Neural progenitor cell (in vitro differentiated cells): ENCODE results near the gene SNX10. TPM values are rescaled to one million over a fixed set of nuclear protein-coding genes. Genes with fewer than 3 reads are reported as not detected.

ENCODE experiments used
- DNase-seq: peaks from one replicate; pipeline ENCODE4 v3.0.0-alpha.2; 2016; ENCODE audit warnings: low spot score
- H2AFZ ChIP-seq: fragments of 200-600 bp; sonication (generic); replicated peaks from 2 replicates; pipeline ENCODE4 v1.6.1; 2016; ENCODE audit warnings: antibody characterized with exemption
- H3F3A ChIP-seq: fragments of 200-600 bp; sonication (generic); 2 replicates; pipeline ENCODE4 v1.6.1; 2016; ENCODE audit warnings: antibody characterized with exemption, low read depth
- H3K27ac ChIP-seq: fragments of 200-600 bp; sonication (generic); 2 replicates; pipeline ENCODE4 v1.5.1; 2016; ENCODE audit warnings: mild to moderate bottlenecking
- H3K27me3 ChIP-seq: fragments of 200-600 bp; sonication (generic); 2 replicates; pipeline ENCODE4 v1.6.1; 2016; ENCODE audit warnings: mild to moderate bottlenecking, moderate library complexity
- H3K36me3 ChIP-seq: fragments of 200-600 bp; sonication (generic); 2 replicates; pipeline ENCODE4 v1.5.1; 2016
- H3K4me1 ChIP-seq: fragments of 200-600 bp; sonication (generic); 2 replicates; pipeline ENCODE4 v1.6.1; 2016; ENCODE audit warnings: mixed run types
- H3K4me2 ChIP-seq: fragments of 200-600 bp; sonication (generic); 2 replicates; pipeline ENCODE4 v1.6.1; 2016
- H3K4me3 ChIP-seq: fragments of 200-600 bp; sonication (generic); 2 replicates; pipeline ENCODE4 v1.5.1; 2016
- H3K79me2 ChIP-seq: fragments of 200-600 bp; sonication (generic); 2 replicates; pipeline ENCODE4 v1.6.1; 2016; ENCODE audit warnings: low read depth
- H3K9ac ChIP-seq: fragments of 200-600 bp; sonication (generic); 2 replicates; pipeline ENCODE4 v1.6.1; 2016
- H3K9me3 ChIP-seq: fragments of 200-600 bp; sonication (generic); 2 replicates; pipeline ENCODE4 v1.5.1; 2016; ENCODE audit warnings: low read depth
- H4K20me1 ChIP-seq: fragments of 200-600 bp; sonication (generic); 2 replicates; pipeline ENCODE4 v1.6.1; 2016; ENCODE audit warnings: low read depth
- H3K27ac Mint-ChIP-seq: 3 replicates; pipeline ENCODE4 v1.8.0; 2021; ENCODE audit warnings: mixed read lengths
- H3K27me3 Mint-ChIP-seq: 2 replicates; pipeline ENCODE4 v1.8.0; 2022; ENCODE audit warnings: low read depth, mild to moderate bottlenecking, inconsistent platforms, moderate library complexity, mixed read lengths; ENCODE audit not compliant: insufficient read depth
- H3K36me3 Mint-ChIP-seq: 3 replicates; pipeline ENCODE4 v1.8.0; 2021; ENCODE audit warnings: mixed read lengths
- H3K4me1 Mint-ChIP-seq: 3 replicates; pipeline ENCODE4 v1.8.0; 2021; ENCODE audit warnings: mixed read lengths
- H3K4me3 Mint-ChIP-seq: 3 replicates; pipeline ENCODE4 v1.8.0; 2021; ENCODE audit warnings: mild to moderate bottlenecking, moderate library complexity, mixed read lengths
- H3K9me3 Mint-ChIP-seq: 3 replicates; pipeline ENCODE4 v1.8.0; 2020; ENCODE audit warnings: mixed read lengths
- EZH2 ChIP-seq: fragments of 200-600 bp; sonication (generic); IDR thresholded peaks from 2 replicates; pipeline ENCODE4 v1.6.1; 2017; ENCODE audit warnings: antibody characterized with exemption, mild to moderate bottlenecking, moderate library complexity
- EZH2phosphoT487 ChIP-seq: fragments of 200-600 bp; sonication (generic); IDR thresholded peaks from 2 replicates; pipeline ENCODE4 v1.6.1; 2017; ENCODE audit warnings: antibody characterized with exemption
- total RNA-seq: library from RNA; depleted of rRNA; stranded (reverse); fragments of >200 nt; gene quantifications from 2 replicates; pipeline ENCODE4 v1.2.3, GENCODE V29; 2015; ENCODE audit warnings: low replicate concordance
- TF ChIP-seq, protein P1 (sequence below): fragments of 200-600 bp; sonication (generic); IDR thresholded peaks from 2 replicates; pipeline ENCODE4 v1.5.1; 2017; ENCODE audit warnings: antibody characterized with exemption, mild to moderate bottlenecking

SNX10 gene
- total RNA-seq, 1 donor from 2014 or later = 29.6 TPM

GRCh38 chr7:26280097-26280496, 11.6 kb upstream of the SNX10 start:
- no peaks in the 10 kb centered on the region for H3K36me3 ChIP-seq
- Mint-ChIP-seq H3K27me3 (no peaks in the 10 kb centered on the region), H3K9me3 (peaks cover 3% of the 10 kb centered on the region), H3K36me3 (no peaks in the 10 kb centered on the region), H3K4me1 (peaks cover 2% of the 10 kb centered on the region), H3K27ac (no peak overlapping the region), H3K4me3 (no peak overlapping the region)
- H3F3A ChIP-seq = no peaks in the 10 kb centered on the region
- no peak for DNase-seq
- H3K9me3 ChIP-seq = no peaks in the 10 kb centered on the region
- H3K9ac ChIP-seq = no peak overlapping the region
- no peaks in the 10 kb centered on the region for H4K20me1 ChIP-seq
- H3K4me1 ChIP-seq = no peaks in the 10 kb centered on the region
- H3K79me2 ChIP-seq = no peaks in the 10 kb centered on the region
- no peak overlapping the region for H3K27ac ChIP-seq
- TF ChIP-seq EZH2 (no peak), EZH2phosphoT487 (no peak)
- TF ChIP-seq, protein P1, sequence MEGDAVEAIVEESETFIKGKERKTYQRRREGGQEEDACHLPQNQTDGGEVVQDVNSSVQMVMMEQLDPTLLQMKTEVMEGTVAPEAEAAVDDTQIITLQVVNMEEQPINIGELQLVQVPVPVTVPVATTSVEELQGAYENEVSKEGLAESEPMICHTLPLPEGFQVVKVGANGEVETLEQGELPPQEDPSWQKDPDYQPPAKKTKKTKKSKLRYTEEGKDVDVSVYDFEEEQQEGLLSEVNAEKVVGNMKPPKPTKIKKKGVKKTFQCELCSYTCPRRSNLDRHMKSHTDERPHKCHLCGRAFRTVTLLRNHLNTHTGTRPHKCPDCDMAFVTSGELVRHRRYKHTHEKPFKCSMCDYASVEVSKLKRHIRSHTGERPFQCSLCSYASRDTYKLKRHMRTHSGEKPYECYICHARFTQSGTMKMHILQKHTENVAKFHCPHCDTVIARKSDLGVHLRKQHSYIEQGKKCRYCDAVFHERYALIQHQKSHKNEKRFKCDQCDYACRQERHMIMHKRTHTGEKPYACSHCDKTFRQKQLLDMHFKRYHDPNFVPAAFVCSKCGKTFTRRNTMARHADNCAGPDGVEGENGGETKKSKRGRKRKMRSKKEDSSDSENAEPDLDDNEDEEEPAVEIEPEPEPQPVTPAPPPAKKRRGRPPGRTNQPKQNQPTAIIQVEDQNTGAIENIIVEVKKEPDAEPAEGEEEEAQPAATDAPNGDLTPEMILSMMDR = no peak
- H3K4me2 ChIP-seq = no peak overlapping the region
- H3K4me3 ChIP-seq = no peak overlapping the region
- no peaks in the 10 kb centered on the region for H3K27me3 ChIP-seq
- no peak overlapping the region for H2AFZ ChIP-seq

GRCh38 chr7:26280723-26281122, 10.9 kb upstream of the SNX10 start:
- no peak for TF ChIP-seq EZH2phosphoT487
- no peak for TF ChIP-seq EZH2
- TF ChIP-seq, protein P1 = no peak
- no peaks in the 10 kb centered on the region for H3F3A ChIP-seq
- H3K36me3 Mint-ChIP-seq = no peaks in the 10 kb centered on the region
- no peaks in the 10 kb centered on the region for H4K20me1 ChIP-seq
- H3K4me2 ChIP-seq = no peak overlapping the region
- H3K27me3 Mint-ChIP-seq = no peaks in the 10 kb centered on the region
- H3K9ac ChIP-seq = no peak overlapping the region
- no peaks in the 10 kb centered on the region for H3K36me3 ChIP-seq
- no peaks in the 10 kb centered on the region for H3K9me3 ChIP-seq
- H3K27ac ChIP-seq = no peak overlapping the region
- no peaks in the 10 kb centered on the region for H3K79me2 ChIP-seq
- H3K27ac Mint-ChIP-seq = no peak overlapping the region
- H2AFZ ChIP-seq = no peak overlapping the region
- no peak overlapping the region for H3K4me3 Mint-ChIP-seq
- peaks cover 2% of the 10 kb centered on the region for H3K4me1 Mint-ChIP-seq
- peaks cover 3% of the 10 kb centered on the region for H3K9me3 Mint-ChIP-seq
- H3K27me3 ChIP-seq = no peaks in the 10 kb centered on the region
- DNase-seq = no peak
- H3K4me3 ChIP-seq = no peak overlapping the region
- H3K4me1 ChIP-seq = no peaks in the 10 kb centered on the region

DNA sequence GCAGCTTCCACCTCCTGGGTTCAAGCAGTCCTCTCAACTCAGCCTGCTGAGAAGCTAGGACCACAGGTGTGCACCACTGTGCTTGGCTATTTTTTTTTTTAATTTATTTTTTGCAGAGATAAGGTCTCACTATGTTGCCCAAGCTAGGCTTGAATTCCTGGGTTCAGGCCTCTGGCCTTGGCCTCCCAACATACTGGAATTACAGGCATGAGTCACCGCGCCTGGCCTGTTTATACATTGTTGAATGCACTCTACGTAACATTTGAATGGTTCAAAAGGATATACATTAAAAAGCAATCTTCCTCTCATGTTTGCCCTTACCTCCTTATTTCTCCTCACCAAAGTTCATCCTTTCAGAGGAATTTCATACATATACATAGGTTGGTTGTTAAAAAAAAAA, 7.2 kb upstream of the SNX10 start:
- no peaks in the 10 kb centered on the region for H3F3A ChIP-seq
- no peaks in the 10 kb centered on the region for H3K27me3 ChIP-seq
- no peaks in the 10 kb centered on the region for H3K36me3 Mint-ChIP-seq
- H3K27ac ChIP-seq = no peak overlapping the region
- H3K9ac ChIP-seq = no peak overlapping the region
- H3K4me1 Mint-ChIP-seq = peaks cover 2% of the 10 kb centered on the region
- H3K27me3 Mint-ChIP-seq = no peaks in the 10 kb centered on the region
- no peak overlapping the region for H3K4me2 ChIP-seq
- no peaks in the 10 kb centered on the region for H3K36me3 ChIP-seq
- no peaks in the 10 kb centered on the region for H3K4me1 ChIP-seq
- no peak overlapping the region for H2AFZ ChIP-seq
- TF ChIP-seq EZH2phosphoT487 (no peak), EZH2 (no peak)
- TF ChIP-seq, protein P1 = no peak
- DNase-seq = no peak
- no peaks in the 10 kb centered on the region for H3K9me3 ChIP-seq
- no peak overlapping the region for H3K4me3 Mint-ChIP-seq
- H3K4me3 ChIP-seq = no peak overlapping the region
- H3K9me3 Mint-ChIP-seq = no peaks in the 10 kb centered on the region
- no peaks in the 10 kb centered on the region for H3K79me2 ChIP-seq
- no peak overlapping the region for H3K27ac Mint-ChIP-seq
- no peaks in the 10 kb centered on the region for H4K20me1 ChIP-seq
